ENCODE results near the gene PSMD14. TPM values are rescaled to one million over a fixed set of nuclear protein-coding genes. Genes with fewer than 3 reads are reported as not detected.

Gene PSMD14
- total RNA-seq, 1 experiment from 2014 or later: 86.1 TPM

DNA sequence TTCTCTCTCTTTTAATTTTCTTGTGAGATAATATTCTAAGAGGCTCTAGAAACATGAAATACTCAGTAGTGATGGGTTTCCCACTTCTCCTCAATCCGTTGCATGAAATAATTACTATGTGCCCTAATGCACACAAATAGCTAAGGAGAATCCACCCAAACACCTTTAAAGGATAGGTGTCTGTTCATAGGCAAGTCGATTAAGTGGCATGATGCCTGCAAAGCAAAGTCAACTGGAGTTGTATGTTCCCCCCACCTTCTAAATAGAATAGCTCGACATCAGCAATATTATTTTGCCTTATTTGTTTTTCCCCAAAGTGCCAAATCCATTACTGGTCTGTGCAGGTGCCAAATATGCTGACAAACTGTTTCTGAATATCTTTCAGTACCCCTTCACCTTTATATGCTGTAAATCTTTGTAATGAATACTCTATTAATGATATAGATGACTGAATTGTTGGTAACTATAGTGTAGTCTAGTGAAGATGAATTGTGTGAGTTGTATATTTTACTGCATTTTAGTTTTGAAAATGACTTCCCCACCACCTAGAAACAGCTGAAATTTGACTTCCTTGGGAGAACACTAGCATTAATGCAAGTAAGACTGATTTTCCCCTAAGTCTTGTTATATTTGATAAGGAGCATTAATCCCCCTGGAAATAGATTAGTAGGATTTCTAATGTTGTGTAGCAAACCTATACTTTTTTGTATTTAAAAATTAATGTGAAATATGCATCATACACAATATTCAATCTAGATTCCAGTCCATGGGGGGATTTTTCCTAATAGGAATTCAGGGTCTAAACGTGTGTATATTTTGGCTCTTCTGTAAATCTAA is 116.9 kb downstream of the PSMD14 start:
- Histone ChIP-seq H3K36me3 (ENCODE audit: insufficient read depth, low read length) (no peaks in the 10 kb centered on the region), H4K20me1 (ENCODE audit: insufficient read depth, low read depth, low read length) (no peaks in the 10 kb centered on the region), H3K4me2 (ENCODE audit: low read depth, low read length, poor library complexity, severe bottlenecking) (no peak overlapping the region), H3K27ac (ENCODE audit: low read length) (no peak overlapping the region), H2AFZ (ENCODE audit: low read length) (no peak overlapping the region), H3K4me3 (ENCODE audit: low read length) (no peak overlapping the region), H3K9ac (ENCODE audit: low read length) (no peak overlapping the region), H3K9me3 (ENCODE audit: low read length) (no peaks in the 10 kb centered on the region), H3K79me2 (ENCODE audit: low read length) (no peaks in the 10 kb centered on the region), H3K9me2 (replicated peaks; ENCODE audit: insufficient read depth, low read length) (no peaks in the 10 kb centered on the region), H3K4me1 (ENCODE audit: low read length) (no peaks in the 10 kb centered on the region), H3K27me3 (ENCODE audit: low read length) (no peaks in the 10 kb centered on the region)
- DNase-seq: no peak

DNA sequence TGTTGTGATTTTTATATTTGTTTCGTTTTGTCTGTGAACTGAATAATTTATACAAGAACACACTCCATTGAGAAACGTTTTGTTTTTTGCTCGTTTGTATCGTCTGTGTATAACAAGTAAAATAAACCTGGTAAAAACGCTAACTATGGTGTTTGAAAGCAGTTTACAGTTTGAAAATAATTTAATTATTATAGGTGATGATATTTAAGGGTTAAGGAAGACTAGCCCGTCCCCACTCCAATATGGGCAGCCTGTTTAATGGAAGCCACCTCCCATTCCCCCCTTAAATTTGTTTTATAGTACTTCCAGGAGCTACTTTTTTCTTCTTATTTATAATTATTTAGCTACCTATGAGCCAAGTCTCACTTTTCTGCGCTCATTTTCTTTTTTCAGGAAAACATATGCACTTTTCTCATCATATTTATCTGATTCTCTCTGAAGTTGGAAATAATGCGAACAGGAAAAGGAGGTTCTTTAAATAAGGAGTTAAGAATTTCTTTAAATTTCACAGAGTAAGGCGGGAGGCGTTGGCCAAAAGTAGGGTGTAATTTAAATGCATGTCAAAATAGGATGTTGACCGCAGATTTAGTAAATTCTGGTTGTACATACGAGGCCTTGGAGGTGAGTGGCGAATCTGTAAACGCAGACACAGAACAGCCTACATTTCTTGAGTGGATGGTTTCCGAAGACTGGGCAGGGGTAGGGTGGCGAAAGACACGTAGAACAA is 117.7 kb downstream of the PSMD14 start:
- Histone ChIP-seq H3K4me1 (ENCODE audit: low read length) (no peaks in the 10 kb centered on the region), H3K27ac (ENCODE audit: low read length) (no peak overlapping the region), H2AFZ (ENCODE audit: low read length) (no peak overlapping the region), H3K9me2 (replicated peaks; ENCODE audit: insufficient read depth, low read length) (no peaks in the 10 kb centered on the region), H3K79me2 (ENCODE audit: low read length) (no peaks in the 10 kb centered on the region), H3K4me2 (ENCODE audit: low read depth, low read length, poor library complexity, severe bottlenecking) (no peak overlapping the region), H3K9ac (ENCODE audit: low read length) (no peak overlapping the region), H3K36me3 (ENCODE audit: insufficient read depth, low read length) (no peaks in the 10 kb centered on the region), H3K27me3 (ENCODE audit: low read length) (no peaks in the 10 kb centered on the region), H3K9me3 (ENCODE audit: low read length) (no peaks in the 10 kb centered on the region), H4K20me1 (ENCODE audit: insufficient read depth, low read depth, low read length) (no peaks in the 10 kb centered on the region), H3K4me3 (ENCODE audit: low read length) (no peak overlapping the region)
- DNase-seq: no peak

DNA sequence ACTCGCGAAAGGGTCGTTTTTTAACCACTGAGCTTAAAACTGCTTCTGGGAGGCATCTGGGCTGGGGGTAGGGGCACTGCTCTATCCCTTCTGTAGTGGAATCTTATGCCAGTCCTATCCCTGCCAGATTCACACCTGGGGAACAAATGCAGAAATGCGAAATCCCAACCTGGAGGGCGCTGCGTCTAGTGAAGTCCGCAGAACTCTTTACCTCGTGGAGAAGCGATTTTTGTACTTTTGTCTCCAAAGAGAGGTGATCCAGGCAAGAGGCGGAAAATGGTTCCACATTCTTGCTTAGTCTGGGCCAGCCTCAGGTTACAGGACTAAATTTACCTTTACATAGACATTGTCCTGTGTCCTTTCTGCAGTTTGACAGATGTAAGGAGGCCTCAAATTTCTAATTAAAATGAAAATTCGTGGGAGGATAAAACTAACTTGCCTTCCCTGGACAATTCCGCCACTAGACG is 118.3 kb downstream of the PSMD14 start:
- Histone ChIP-seq H4K20me1 (ENCODE audit: insufficient read depth, low read depth, low read length) (no peaks in the 10 kb centered on the region), H2AFZ (ENCODE audit: low read length) (no peak overlapping the region), H3K79me2 (ENCODE audit: low read length) (no peaks in the 10 kb centered on the region), H3K36me3 (ENCODE audit: insufficient read depth, low read length) (no peaks in the 10 kb centered on the region), H3K27me3 (ENCODE audit: low read length) (no peaks in the 10 kb centered on the region), H3K4me3 (ENCODE audit: low read length) (no peak overlapping the region), H3K4me1 (ENCODE audit: low read length) (no peaks in the 10 kb centered on the region), H3K9ac (ENCODE audit: low read length) (no peak overlapping the region), H3K4me2 (ENCODE audit: low read depth, low read length, poor library complexity, severe bottlenecking) (no peak overlapping the region), H3K9me2 (replicated peaks; ENCODE audit: insufficient read depth, low read length) (no peaks in the 10 kb centered on the region), H3K27ac (ENCODE audit: low read length) (no peak overlapping the region), H3K9me3 (ENCODE audit: low read length) (no peaks in the 10 kb centered on the region)
- DNase-seq: no peak

DNA sequence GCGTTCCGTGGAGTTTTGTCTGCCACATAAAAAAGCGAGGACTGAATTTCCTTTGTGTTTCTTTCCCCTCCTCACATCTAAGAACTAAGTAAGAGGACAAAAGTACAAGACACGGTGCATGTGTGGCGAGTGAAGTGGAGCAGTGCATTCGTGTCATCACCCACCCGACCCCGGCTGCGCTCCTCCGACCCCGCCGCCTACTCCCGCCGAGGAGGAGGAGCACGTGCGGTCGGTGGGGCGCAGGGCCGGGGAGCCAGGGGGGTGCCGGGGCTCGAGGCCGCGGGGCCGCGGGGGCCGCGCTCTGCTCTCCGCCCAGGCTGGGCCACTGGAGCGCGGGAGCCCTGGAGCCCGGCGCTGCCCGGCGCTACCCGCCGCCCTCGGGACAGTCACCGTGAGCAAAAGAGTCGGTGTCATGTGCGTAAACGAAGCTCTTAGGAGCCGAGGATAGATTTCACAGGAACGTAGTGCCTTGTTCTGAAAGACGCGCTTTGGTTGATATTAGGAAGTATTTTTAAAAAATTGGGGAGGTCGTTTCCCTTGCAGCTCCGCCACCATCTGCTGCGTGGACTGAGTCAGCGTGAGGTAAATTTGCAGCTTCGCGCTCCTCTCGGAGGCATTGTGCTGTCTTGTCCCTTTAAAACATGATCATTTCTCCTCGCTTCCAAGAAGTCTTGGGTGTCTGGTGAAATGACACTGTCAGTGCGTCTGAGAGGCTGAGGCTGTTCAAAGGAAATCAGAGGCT is 118.9 kb downstream of the PSMD14 start:
- Histone ChIP-seq H3K27me3 (ENCODE audit: low read length) (no peaks in the 10 kb centered on the region), H2AFZ (ENCODE audit: low read length) (no peak overlapping the region), H3K9ac (ENCODE audit: low read length) (no peak overlapping the region), H3K4me3 (ENCODE audit: low read length) (no peak overlapping the region), H3K27ac (ENCODE audit: low read length) (no peak overlapping the region), H3K79me2 (ENCODE audit: low read length) (no peaks in the 10 kb centered on the region), H3K36me3 (ENCODE audit: insufficient read depth, low read length) (no peaks in the 10 kb centered on the region), H3K4me1 (ENCODE audit: low read length) (no peaks in the 10 kb centered on the region), H3K4me2 (ENCODE audit: low read depth, low read length, poor library complexity, severe bottlenecking) (no peak overlapping the region), H3K9me2 (replicated peaks; ENCODE audit: insufficient read depth, low read length) (no peaks in the 10 kb centered on the region), H3K9me3 (ENCODE audit: low read length) (no peaks in the 10 kb centered on the region), H4K20me1 (ENCODE audit: insufficient read depth, low read depth, low read length) (no peaks in the 10 kb centered on the region)
- no peak for DNase-seq

- Histone ChIP-seq H4K20me1 (ENCODE audit: insufficient read depth, low read depth, low read length) (no peaks in the 10 kb centered on the region), H2AFZ (ENCODE audit: low read length) (no peak overlapping the region), H3K9me2 (replicated peaks; ENCODE audit: insufficient read depth, low read length) (no peaks in the 10 kb centered on the region), H3K9ac (ENCODE audit: low read length) (no peak overlapping the region), H3K27ac (ENCODE audit: low read length) (no peak overlapping the region), H3K4me3 (ENCODE audit: low read length) (no peak overlapping the region), H3K9me3 (ENCODE audit: low read length) (no peaks in the 10 kb centered on the region), H3K4me1 (ENCODE audit: low read length) (no peaks in the 10 kb centered on the region), H3K4me2 (ENCODE audit: low read depth, low read length, poor library complexity, severe bottlenecking) (no peak overlapping the region), H3K36me3 (ENCODE audit: insufficient read depth, low read length) (no peaks in the 10 kb centered on the region), H3K79me2 (ENCODE audit: low read length) (no peaks in the 10 kb centered on the region), H3K27me3 (ENCODE audit: low read length) (no peaks in the 10 kb centered on the region)
- no peak for DNase-seq
Observed at GRCh38 chr2:161427664-161428587, 119.7 kb downstream of the PSMD14 start.

DNA sequence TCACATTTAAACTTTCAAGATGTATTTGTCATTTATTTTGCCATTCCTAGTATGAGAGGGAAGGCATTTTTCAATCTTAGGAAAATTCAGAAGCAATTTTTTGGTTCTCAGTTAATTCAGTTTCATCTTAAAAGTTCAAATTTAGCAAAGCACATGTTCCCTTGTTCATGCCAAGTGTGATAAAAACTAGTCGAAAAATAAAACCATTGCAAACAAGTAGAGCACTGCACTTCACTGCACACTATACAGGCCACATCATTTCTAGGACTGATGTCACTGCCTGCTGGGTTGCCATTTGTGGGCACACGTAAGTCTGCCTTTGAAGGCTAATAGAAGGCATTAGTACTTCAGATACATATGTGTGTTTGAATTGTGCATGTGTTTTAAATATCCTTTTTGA is 122.2 kb downstream of the PSMD14 start:
- Histone ChIP-seq H3K9me3 (ENCODE audit: low read length) (no peaks in the 10 kb centered on the region), H3K4me2 (ENCODE audit: low read depth, low read length, poor library complexity, severe bottlenecking) (no peak overlapping the region), H3K4me3 (ENCODE audit: low read length) (no peak overlapping the region), H4K20me1 (ENCODE audit: insufficient read depth, low read depth, low read length) (no peaks in the 10 kb centered on the region), H3K9me2 (replicated peaks; ENCODE audit: insufficient read depth, low read length) (no peaks in the 10 kb centered on the region), H2AFZ (ENCODE audit: low read length) (no peak overlapping the region), H3K27me3 (ENCODE audit: low read length) (no peaks in the 10 kb centered on the region), H3K79me2 (ENCODE audit: low read length) (no peaks in the 10 kb centered on the region), H3K36me3 (ENCODE audit: insufficient read depth, low read length) (no peaks in the 10 kb centered on the region), H3K9ac (ENCODE audit: low read length) (no peak overlapping the region), H3K4me1 (ENCODE audit: low read length) (no peaks in the 10 kb centered on the region), H3K27ac (ENCODE audit: low read length) (no peak overlapping the region)
- no peak for DNase-seq

GRCh38 chr2:161432107-161432506 is 123.9 kb downstream of the PSMD14 start:
- H3K27me3 ChIP-seq (ENCODE audit: low read length): no peaks in the 10 kb centered on the region
- H3K4me1 ChIP-seq (ENCODE audit: low read length): no peaks in the 10 kb centered on the region
- no peaks in the 10 kb centered on the region for H3K9me2 ChIP-seq (replicated peaks; ENCODE audit: insufficient read depth, low read length)
- no peak overlapping the region for H3K4me3 ChIP-seq (ENCODE audit: low read length)
- no peak overlapping the region for H3K27ac ChIP-seq (ENCODE audit: low read length)
- DNase-seq: no peak
- H3K9me3 ChIP-seq (ENCODE audit: low read length): no peaks in the 10 kb centered on the region
- H3K79me2 ChIP-seq (ENCODE audit: low read length): no peaks in the 10 kb centered on the region
- H3K4me2 ChIP-seq (ENCODE audit: low read depth, low read length, poor library complexity, severe bottlenecking): no peak overlapping the region
- no peaks in the 10 kb centered on the region for H3K36me3 ChIP-seq (ENCODE audit: insufficient read depth, low read length)
- no peaks in the 10 kb centered on the region for H4K20me1 ChIP-seq (ENCODE audit: insufficient read depth, low read depth, low read length)
- H2AFZ ChIP-seq (ENCODE audit: low read length): no peak overlapping the region
- no peak overlapping the region for H3K9ac ChIP-seq (ENCODE audit: low read length)
